Activated naive CD4-positive, alpha-beta T cell treated with anti-CD3 and anti-CD28 coated beads, Interleukin-2, amount 10 ng/mL, durations not matched to agents 7 days and 5 days (primary cell): ENCODE data around the gene WNK3.

Experiments used
- CTCF ChIA-PET: fragments of 350-600 bp; sonication (Branson Sonifier 250); formaldehyde crosslinking; loops from one replicate; lab custom pipeline; 2021; ENCODE audit warnings: antibody characterized with exemption; lab: Charles Lee
- DNase-seq: peaks from one replicate; pipeline ENCODE4 v3.0.0-alpha.2; 2020
- H3K27ac Mint-ChIP-seq: one replicate; pipeline ENCODE4 v1.8.0; 2021; ENCODE audit warnings: mild to moderate bottlenecking, moderate library complexity, mixed read lengths
- H3K27me3 Mint-ChIP-seq: one replicate; pipeline ENCODE4 v1.8.0; 2021; ENCODE audit warnings: mild to moderate bottlenecking, mixed read lengths
- H3K36me3 Mint-ChIP-seq: one replicate; pipeline ENCODE4 v1.8.0; 2021; ENCODE audit warnings: mixed read lengths
- H3K4me1 Mint-ChIP-seq: one replicate; pipeline ENCODE4 v1.8.0; 2021; ENCODE audit warnings: mixed read lengths
- H3K4me3 Mint-ChIP-seq: one replicate; pipeline ENCODE4 v1.8.0; 2021; ENCODE audit warnings: mild to moderate bottlenecking, moderate library complexity, mixed read lengths
- H3K9me3 Mint-ChIP-seq: one replicate; pipeline ENCODE4 v1.8.0; 2021; ENCODE audit warnings: mixed read lengths

The WNK3 gene

GRCh38 chrX:54194982-54195588, 162.8 kb downstream of the WNK3 start:
- H3K27ac Mint-ChIP-seq: no peak overlapping the region
- no peaks in the 10 kb centered on the region for H3K9me3 Mint-ChIP-seq
- H3K27me3 Mint-ChIP-seq: peaks cover 3% of the 10 kb centered on the region
- H3K36me3 Mint-ChIP-seq: no peaks in the 10 kb centered on the region
- CTCF ChIA-PET: no interaction called here
- DNase-seq: no peak
- H3K4me1 Mint-ChIP-seq: no peaks in the 10 kb centered on the region
- H3K4me3 Mint-ChIP-seq: no peak overlapping the region

- no peaks in the 10 kb centered on the region for H3K4me1 Mint-ChIP-seq
- no peak overlapping the region for H3K27ac Mint-ChIP-seq
- peaks cover 1% of the 10 kb centered on the region for H3K27me3 Mint-ChIP-seq
- CTCF ChIA-PET: no interaction called here
- DNase-seq: no peak
- no peak overlapping the region for H3K4me3 Mint-ChIP-seq
- H3K36me3 Mint-ChIP-seq: no peaks in the 10 kb centered on the region
- H3K9me3 Mint-ChIP-seq: no peaks in the 10 kb centered on the region
Observed at GRCh38 chrX:54193085-54193821, 164.6 kb downstream of the WNK3 start.

- Mint-ChIP-seq H3K4me3 (no peak overlapping the region), H3K4me1 (peaks cover 33% of the 10 kb centered on the region), H3K27me3 (no peaks in the 10 kb centered on the region), H3K9me3 (no peaks in the 10 kb centered on the region), H3K27ac (no peak overlapping the region), H3K36me3 (peaks cover 22% of the 10 kb centered on the region)
- CTCF ChIA-PET: no interaction called here
- DNase-seq: no peak
Observed at GRCh38 chrX:54184474-54184873, 173.4 kb downstream of the WNK3 start.

DNA sequence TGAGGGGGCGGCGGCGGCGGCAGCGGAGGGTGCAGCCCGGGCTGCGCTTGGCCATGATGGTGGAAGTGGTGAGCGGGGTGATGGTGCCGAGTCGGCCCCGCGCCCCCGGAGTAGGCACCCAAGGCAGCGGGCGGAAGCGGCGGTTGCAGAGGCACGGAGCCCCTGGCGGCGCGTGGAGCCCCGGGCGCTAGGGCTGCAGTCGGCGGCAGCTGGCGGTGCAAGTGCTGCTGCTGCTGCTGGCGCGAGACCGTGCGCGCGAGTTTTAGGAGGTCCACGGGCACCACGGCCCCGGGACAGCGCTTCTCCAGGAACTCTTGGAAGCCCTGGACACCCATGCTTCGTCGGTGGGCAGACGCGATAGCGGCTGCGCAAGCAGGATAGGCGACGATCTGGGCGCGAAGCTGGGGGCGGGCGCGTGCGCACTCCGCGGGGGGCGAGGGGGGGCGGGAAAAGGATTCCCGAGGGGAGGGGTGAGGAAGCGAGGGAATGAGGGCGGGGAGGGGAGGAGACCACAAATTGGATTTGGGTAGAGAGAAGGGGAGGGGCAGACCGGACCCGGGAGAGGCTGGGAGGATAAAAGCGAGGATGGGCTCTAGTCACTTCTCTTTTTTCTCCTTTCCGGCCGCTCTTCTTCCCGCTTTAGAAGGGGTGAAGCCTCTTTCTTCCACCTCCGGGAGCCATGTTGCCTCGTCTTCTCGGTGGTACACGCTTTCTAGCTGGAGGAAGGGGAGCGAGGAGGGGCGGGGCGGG, 174.8 kb downstream of the WNK3 start, which contains the start of gene FAM120C:
TSS of gene FAM120C (minus strand) at position 391 of the 750 bp plus-strand sequence. CDS start at position 335, 56 bp downstream.
- H3K4me1 Mint-ChIP-seq: peaks cover 41% of the 10 kb centered on the region
- peaks cover 22% of the 10 kb centered on the region for H3K36me3 Mint-ChIP-seq
- H3K4me3 Mint-ChIP-seq: peak within 1 kb of the TSS; percentile 75
- CTCF ChIA-PET: no interaction called here
- no peaks in the 10 kb centered on the region for H3K27me3 Mint-ChIP-seq
- DNase-seq: peak; percentile 72
- H3K9me3 Mint-ChIP-seq: no peaks in the 10 kb centered on the region
- peak within 1 kb of the TSS; percentile 92 for H3K27ac Mint-ChIP-seq

DNA sequence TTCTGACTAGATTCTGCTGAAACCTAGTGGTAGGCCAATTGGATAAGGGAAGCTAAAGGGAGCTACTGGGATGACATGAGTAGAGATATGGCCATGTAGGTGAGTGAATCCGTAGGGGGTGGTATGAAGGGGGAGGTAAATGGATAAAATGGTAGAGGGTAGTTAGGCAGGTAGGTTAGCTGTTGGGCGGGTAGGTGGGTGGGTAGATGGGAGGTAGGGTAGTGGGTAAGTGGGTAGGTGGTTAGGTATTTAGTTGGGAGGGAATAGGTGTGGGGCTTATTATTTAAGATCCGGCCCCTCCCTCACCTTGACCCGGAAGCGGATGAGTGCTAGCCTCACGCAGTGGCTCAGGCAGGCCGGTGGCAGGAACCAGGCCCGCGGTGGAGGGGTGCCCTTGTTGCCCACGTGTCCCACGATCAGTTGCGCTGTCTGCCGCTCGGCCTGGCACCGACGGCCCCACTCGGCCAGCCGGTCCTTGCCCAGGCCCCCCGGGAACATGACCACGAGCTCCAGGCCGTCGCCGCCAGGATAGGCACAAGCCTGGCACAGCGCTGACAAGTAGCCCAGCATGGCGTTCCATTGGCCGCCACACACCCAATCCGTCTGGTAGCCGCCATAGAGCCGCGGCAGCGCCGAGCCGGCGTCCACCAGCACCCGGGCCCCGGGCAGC, 175.5 kb downstream of the WNK3 start:
- peak; percentile 79 for DNase-seq
- CTCF ChIA-PET: interaction anchor here (1.4 kb wide), 1 partner anchor 139 kb away, joined by 6 read pairs; no protein-coding TSS in a partner anchor
- H3K27me3 Mint-ChIP-seq: no peaks in the 10 kb centered on the region

GRCh38 chrX:54181202-54181953, 176.5 kb downstream of the WNK3 start:
- peak overlapping the region; percentile 75 for H3K4me3 Mint-ChIP-seq
- peak overlapping the region; percentile 92 for H3K27ac Mint-ChIP-seq
- no peaks in the 10 kb centered on the region for H3K9me3 Mint-ChIP-seq
- H3K27me3 Mint-ChIP-seq: no peaks in the 10 kb centered on the region
- peaks cover 55% of the 10 kb centered on the region for H3K4me1 Mint-ChIP-seq
- no peak for DNase-seq
- H3K36me3 Mint-ChIP-seq: peaks cover 37% of the 10 kb centered on the region
- CTCF ChIA-PET: interaction anchor here (1.4 kb wide), 1 partner anchor 138 kb away, joined by 6 read pairs; no protein-coding TSS in a partner anchor

More for the DNA sequence above, 175.5 kb downstream of the WNK3 start:
- Mint-ChIP-seq H3K36me3 (peaks cover 29% of the 10 kb centered on the region), H3K27ac (peak overlapping the region; percentile 92), H3K9me3 (no peaks in the 10 kb centered on the region), H3K4me3 (peak overlapping the region; percentile 75), H3K4me1 (peaks cover 48% of the 10 kb centered on the region)

- Mint-ChIP-seq H3K27me3 (no peaks in the 10 kb centered on the region), H3K4me3 (peak overlapping the region; percentile 21), H3K36me3 (peaks cover 37% of the 10 kb centered on the region), H3K27ac (peak overlapping the region; percentile 19), H3K9me3 (no peaks in the 10 kb centered on the region), H3K4me1 (peaks cover 55% of the 10 kb centered on the region)
- CTCF ChIA-PET: no interaction called here
- no peak for DNase-seq
Observed at GRCh38 chrX:54180403-54180802, 177.4 kb downstream of the WNK3 start.

DNA sequence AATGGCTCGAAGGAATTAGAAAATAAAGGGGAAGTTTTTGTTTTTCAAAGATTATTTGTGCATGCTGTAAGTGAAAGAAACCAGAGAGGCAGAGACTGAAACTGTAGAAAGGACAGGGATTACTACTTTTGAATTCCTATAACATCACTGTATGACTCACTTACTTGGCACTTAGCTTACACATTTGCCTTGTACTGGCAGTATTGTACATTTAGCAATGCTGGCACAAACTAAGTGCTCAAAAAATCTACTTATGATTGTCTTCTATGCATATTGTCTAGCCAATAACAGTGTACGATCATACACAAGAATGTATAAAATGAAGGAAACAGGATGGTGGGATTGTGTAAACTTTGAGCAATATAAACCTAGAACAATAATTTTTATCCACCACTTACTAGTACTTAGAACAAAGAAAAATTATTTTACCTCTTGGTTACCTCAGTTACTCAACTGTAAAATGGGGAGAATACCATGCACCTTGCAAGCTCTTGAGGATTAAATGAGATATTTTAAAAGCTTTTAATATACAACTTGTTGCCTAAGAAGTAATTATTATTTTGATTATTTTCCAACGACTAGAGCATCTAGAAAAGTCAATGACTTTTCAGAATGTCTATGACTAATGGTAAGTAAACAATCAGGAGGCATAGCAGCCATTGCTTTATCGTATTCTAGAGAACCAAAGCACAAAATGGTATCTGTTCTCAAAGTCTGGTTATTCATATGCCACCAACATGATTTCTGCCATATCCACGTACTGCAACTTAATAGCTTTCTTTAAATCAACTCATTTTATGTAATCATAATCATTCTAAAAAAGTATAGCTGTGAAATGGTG, 179.5 kb downstream of the WNK3 start:
- DNase-seq: no peak
- Mint-ChIP-seq H3K27me3 (no peaks in the 10 kb centered on the region), H3K4me3 (no peak overlapping the region), H3K9me3 (no peaks in the 10 kb centered on the region), H3K27ac (peak overlapping the region; percentile 42), H3K4me1 (peaks cover 50% of the 10 kb centered on the region), H3K36me3 (peaks cover 45% of the 10 kb centered on the region)
- CTCF ChIA-PET: no interaction called here

DNA sequence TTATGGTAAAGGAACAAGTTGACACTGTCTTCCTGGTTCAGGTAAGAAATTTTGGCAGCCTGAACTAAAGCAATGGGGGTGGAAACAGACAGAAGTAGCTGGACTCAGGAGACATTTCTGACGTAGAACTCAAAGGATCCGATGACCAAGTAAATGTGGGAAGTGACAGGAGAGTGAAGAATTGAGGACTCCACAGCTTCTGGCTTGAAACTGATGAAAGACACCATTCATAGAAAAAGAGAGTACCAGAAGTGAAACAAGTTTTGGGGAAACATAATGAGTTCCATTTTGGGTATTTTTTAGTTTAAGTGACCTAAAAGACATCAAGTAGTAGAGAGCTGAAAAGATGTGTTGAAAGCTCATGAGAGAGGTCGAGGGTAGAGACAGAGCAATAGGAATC, 180.5 kb downstream of the WNK3 start:
- Mint-ChIP-seq H3K36me3 (peaks cover 50% of the 10 kb centered on the region), H3K9me3 (no peaks in the 10 kb centered on the region), H3K27me3 (no peaks in the 10 kb centered on the region), H3K27ac (no peak overlapping the region), H3K4me1 (peaks cover 50% of the 10 kb centered on the region), H3K4me3 (no peak overlapping the region)
- CTCF ChIA-PET: no interaction called here
- no peak for DNase-seq

- no peaks in the 10 kb centered on the region for H3K9me3 Mint-ChIP-seq
- CTCF ChIA-PET: no interaction called here
- H3K36me3 Mint-ChIP-seq: peaks cover 36% of the 10 kb centered on the region
- peaks cover 16% of the 10 kb centered on the region for H3K4me1 Mint-ChIP-seq
- DNase-seq: no peak
- no peak overlapping the region for H3K4me3 Mint-ChIP-seq
- H3K27ac Mint-ChIP-seq: no peak overlapping the region
- H3K27me3 Mint-ChIP-seq: no peaks in the 10 kb centered on the region
Observed at GRCh38 chrX:54173791-54174190, 184.1 kb downstream of the WNK3 start.

GRCh38 chrX:54172455-54172854, 185.4 kb downstream of the WNK3 start:
- no peaks in the 10 kb centered on the region for H3K9me3 Mint-ChIP-seq
- H3K4me1 Mint-ChIP-seq: peaks cover 8% of the 10 kb centered on the region
- no peaks in the 10 kb centered on the region for H3K27me3 Mint-ChIP-seq
- CTCF ChIA-PET: no interaction called here
- H3K36me3 Mint-ChIP-seq: peaks cover 31% of the 10 kb centered on the region
- H3K4me3 Mint-ChIP-seq: no peak overlapping the region
- DNase-seq: no peak
- no peak overlapping the region for H3K27ac Mint-ChIP-seq

GRCh38 chrX:54171527-54172250, 186.2 kb downstream of the WNK3 start:
- DNase-seq: no peak
- CTCF ChIA-PET: no interaction called here
- Mint-ChIP-seq H3K9me3 (no peaks in the 10 kb centered on the region), H3K27me3 (no peaks in the 10 kb centered on the region), H3K36me3 (peaks cover 23% of the 10 kb centered on the region), H3K27ac (no peak overlapping the region), H3K4me3 (no peak overlapping the region), H3K4me1 (peaks cover under 1% of the 10 kb centered on the region)
